NCI-H2196 (cell line): Measurements from ENCODE around the gene GEMIN4.
"Not testable (repeated sequence)": the region's sequence is repeated elsewhere in the genome, so short reads cannot be mapped to it uniquely, and the experiment has no call there.

ENCODE experiments used
- DNase-seq: peaks from one replicate; lab custom pipeline; 2025; ENCODE audit not compliant: unreplicated experiment; lab: John Stamatoyannopoulos, UW

GEMIN4 gene

GRCh38 chr17:781805-782731 lies 30.0 kb upstream of the GEMIN4 start, which contains the start of the genes GLOD4 and MRM3:
Gene GLOD4, minus strand, starts transcription at chr17:782280. Its CDS starts 25 bp downstream, at chr17:782255.
Gene MRM3, plus strand, starts transcription at chr17:782353. Its CDS starts 26 bp downstream, at chr17:782379.
- peak; percentile 63 for DNase-seq

DNA sequence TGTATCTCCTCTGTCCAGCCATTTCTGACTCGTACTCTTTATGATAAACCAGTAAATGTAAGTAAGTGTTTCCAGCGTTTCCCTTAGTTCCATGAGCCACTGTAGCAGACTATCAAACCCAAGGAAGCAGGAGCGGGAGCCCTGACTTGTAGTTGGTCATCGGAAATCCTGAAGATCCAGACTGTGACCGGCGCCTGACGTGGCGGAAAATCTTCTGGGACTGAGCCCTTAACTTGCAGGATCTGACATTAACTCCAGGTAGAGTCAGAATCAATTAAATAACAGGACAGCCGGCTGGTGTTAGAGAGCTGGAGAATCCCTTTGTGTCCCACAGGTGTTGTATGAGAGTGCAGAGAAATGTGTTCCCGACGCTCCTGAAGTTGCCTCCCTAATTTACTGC lies 26.0 kb upstream of the GEMIN4 start:
- DNase-seq: no peak

DNA sequence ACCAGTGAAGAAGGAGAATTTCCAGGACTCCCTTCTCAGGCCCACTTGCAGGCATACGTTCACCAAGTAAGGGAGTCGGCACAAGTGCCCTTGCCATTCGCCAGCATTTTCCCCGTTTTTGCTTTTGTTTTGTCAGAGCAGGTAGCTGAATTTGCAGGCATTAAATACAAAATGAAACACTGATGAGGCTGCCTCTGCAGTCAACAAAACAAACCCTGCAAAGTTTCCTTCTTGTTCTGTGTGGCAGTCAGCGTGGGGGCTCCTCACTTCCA lies 22.2 kb upstream of the GEMIN4 start:
- no peak for DNase-seq

DNA sequence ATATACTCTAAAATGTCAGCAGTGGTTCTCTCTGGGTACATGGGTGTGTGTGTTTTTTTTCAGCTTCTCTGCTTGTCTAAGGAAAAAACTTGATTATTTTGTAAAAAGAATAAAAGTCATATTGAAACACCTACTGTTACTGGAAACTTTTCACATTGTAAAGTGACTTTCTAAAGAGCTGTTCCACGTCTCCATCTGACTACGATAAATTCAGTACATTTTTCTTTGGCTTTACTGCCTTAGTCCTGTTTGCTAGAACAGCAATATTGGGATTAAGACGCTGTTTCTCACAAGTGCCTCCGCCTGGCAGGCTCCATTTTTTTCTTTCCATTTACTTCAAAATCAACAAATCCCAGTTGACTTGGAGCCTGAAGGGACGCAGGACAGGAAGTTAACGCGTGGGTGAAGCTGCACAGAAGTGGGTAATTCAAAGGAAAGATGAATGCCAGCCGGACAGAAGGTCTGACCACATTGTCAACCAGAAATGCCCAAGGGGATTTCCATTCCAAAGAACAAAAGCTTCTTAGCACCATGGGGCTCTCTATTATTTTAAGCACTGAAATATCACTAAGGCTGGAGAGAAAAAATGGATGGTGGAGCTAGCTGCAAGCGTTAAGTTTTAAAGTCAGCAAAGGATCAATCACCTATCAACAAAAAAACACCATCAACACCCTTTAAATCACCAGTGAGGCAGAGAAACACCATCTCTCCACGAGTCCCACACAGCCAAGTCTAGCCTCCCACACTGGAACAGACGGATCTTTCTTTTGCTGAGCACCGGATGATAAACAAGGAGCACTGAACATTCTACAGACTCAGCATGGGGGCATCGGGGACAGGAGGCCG lies 21.6 kb upstream of the GEMIN4 start:
- no peak for DNase-seq

DNA sequence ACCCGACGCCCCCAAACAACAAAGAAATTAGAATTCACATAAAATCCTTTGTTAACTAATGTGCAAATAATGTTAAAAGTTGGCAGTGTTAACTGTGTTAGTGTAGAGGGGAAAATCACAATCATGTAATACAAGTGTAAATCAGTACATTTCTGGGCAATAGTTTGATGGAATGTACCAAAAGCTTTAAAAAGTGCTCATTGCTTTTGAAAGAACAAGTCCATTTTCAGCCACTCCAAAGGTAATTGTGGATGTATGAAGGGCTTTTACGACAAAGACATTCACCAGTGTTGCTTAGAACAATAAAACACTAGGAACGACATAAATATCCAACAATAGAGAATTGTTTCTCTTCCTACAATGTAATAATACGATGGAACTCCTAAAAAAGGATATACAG lies 21.0 kb upstream of the GEMIN4 start:
- no peak for DNase-seq

- DNase-seq: no peak
These were observed 15.0 kb upstream of the GEMIN4 start for GRCh38 chr17:767076-767475.

DNA sequence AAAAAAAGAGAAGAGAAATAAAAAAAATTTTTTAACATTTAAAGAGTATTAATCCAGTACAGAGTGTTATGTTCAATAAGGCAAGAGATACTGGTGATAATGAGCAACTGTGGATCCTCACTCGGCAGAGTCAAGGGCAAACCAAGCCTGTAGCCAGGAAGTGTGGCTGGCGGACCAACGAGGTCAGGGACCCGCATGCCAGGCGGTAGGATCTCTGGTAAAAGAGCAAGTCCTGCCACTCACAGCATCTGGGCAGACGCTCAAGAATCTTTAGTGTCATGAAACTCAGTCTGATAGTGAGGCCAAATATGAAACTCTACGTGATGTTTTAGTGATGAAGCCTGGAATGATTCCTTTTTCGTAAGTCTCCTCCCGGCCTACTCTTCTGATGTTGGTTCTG lies 8.3 kb upstream of the GEMIN4 start:
- no peak for DNase-seq

DNA sequence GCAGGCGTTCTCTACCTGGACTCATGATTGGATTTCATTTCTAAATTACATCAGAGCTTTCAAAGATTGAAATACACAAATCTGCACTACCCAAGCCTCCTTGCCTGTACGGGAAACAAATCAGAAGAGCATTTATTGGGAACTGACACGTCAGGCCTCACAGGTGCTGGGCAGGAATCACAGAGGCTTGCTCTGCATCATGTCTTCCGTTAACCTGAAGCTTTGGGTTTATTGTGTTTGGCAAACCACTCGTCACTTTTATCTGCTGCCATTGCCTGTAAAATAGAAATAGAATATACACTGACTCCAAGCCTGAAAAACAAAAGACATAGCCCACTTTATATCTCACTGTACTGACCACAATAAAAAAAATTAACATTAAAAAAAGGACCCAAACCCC lies 7.9 kb upstream of the GEMIN4 start:
- DNase-seq: no peak

- DNase-seq: not testable (repeated sequence)
These were observed 4.0 kb upstream of the GEMIN4 start for GRCh38 chr17:756010-756567.

DNA sequence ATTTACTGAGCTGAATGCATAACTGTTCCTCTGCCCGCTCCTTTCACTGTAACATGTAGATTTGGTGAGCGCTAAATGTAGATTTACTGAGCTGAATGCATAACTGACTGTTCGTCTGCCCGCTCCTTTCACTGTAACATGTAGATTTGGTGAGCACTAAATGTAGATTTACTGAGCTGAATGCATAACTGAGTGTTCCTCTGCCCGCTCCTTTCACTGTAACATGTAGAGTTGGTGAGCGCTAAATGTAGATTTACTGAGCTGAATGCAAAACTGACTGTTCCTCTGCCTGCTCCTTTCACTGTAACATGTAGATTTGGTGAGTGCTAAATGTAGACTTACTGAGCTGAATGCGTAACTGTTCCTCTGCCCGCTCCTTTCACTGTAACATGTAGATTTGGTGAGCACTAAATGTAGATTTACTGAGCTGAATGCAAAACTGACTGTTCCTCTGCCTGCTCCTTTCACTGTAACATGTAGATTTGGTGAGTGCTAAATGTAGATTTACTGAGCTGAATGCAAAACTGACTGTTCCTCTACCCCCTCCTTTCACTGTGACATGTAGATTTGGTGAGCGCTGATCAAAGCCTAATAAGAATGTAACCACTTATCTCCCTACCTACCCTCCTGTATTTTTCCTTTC lies 3.4 kb upstream of the GEMIN4 start:
- DNase-seq: not testable (repeated sequence)

- no peak for DNase-seq
These were observed 1.4 kb upstream of the GEMIN4 start for GRCh38 chr17:753418-753817.

DNA sequence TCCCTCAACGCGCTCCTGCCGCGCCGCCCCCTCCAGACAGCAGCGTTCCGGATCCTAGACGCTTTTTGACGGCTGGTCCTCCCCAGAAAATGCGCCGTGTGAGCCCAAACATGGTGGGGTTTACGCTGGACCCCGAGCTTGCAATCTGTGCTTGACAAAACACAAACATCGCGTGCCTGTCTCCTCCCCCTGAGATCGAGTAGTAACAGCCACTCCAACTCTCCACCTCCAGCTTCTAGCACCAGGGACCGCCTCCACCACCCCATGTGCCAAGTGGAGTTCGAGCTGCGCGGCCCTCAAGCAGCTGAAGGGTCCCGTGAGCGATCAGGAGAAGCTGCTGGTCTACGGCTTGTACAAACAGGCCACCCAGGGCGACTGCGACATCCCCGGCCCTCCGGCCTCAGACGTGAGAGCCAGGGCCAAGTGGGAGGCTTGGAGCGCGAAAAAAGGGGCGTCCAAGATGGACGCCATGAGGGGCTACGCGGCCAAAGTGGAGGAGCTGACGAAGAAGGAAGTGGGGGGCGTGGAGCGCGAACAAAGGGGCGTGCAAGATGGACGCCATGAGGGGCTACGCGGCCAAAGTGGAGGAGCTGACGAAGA lies 656 bp upstream of the GEMIN4 start:
- DNase-seq: peak; percentile 8

DNA sequence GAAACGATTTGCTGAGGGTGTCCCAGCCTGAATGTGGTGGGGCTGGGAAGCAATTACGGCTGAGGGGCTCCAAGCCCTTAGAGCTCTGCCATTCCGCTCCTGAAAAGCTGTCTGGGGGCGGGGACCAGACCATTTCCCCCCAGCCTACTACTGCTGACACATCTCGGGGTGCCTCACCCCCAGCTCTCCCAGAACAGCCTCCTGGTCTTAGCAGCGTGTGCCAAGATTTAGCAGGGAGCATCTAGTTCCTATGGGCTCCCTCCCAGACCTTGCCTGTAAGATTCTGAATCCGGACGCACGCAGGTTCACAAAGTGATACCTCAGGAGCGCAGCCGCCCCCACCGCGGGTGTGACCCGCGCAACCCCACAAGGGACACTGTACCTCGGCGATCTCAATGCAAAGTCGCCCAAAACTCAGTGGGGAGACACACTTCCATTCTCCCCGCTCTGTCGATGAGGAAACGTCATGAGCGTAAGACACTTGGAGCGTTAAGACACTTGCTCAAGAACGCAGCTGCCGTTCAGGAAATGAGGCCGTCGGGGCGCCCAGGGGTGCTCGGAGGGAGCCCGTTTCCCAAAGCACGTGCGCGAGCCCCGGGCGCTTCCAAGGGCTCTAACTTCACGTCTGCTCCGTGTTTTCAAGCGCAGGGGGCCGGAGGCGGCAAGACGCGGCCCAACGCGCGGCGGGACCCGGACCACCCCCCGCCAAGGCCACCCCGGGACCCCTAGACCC lies 629 bp downstream of the GEMIN4 start:
- no peak for DNase-seq

DNA sequence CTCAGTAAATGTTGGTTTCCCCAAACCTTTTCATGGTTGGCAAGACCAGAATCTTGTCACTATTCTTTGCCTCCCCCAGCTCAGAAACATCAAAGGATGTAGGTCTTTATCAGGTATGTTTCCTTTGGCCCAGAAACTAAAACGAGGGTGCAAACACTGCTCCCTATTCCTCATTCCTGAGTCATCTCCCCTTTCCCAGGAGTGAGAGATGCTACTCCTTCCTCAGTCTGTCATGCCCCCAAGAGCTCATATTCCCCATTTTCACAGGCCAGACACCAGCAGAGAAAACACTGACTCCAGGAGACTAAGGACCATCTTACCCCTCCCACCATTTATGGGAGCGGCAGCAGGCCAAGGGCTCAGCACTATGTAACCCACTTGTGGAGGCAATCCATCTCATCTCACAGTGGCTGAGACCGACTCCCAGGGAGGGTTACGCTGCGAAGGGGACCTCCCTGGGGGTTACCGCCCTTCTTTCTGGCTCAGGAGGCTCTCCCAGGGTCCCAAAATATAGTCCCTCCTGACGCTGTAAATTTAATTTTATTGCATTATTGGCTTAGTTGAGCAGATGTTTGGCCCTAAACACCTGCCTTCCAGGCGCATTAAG lies 1.5 kb downstream of the GEMIN4 start:
- no peak for DNase-seq

DNA sequence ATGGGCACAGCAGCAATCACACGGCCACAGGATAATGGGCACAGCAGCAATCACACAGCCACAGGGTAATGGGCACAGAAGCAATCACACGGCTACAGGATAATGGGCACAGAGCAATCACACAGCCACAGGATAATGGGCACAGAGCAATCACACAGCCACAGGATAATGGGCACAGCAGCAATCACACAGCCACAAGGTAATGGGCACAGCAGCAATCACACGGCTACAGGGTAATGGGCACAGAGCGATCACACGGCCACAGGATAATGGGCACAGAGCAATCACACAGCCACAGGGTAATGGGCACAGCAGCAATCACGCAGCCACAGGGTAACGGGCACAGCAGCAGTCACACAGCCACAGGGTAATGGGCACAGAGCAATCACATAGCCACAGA lies 2.7 kb downstream of the GEMIN4 start:
- not testable (repeated sequence) for DNase-seq

DNA sequence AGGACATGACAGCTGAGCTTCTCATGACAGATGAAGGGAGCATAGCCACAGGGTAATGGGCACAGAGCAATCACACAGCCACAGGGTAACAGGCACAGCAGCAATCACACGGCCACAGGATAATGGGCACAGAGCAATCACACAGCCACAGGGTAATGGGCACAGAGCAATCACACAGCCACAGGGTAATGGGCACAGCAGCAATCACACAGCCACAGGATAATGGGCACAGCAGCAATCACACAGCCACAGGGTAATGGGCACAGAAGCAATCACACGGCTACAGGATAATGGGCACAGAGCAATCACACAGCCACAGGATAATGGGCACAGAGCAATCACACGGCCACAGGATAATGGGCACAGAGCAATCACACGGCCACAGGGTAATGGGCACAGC lies 3.5 kb downstream of the GEMIN4 start:
- DNase-seq: not testable (repeated sequence)

DNA sequence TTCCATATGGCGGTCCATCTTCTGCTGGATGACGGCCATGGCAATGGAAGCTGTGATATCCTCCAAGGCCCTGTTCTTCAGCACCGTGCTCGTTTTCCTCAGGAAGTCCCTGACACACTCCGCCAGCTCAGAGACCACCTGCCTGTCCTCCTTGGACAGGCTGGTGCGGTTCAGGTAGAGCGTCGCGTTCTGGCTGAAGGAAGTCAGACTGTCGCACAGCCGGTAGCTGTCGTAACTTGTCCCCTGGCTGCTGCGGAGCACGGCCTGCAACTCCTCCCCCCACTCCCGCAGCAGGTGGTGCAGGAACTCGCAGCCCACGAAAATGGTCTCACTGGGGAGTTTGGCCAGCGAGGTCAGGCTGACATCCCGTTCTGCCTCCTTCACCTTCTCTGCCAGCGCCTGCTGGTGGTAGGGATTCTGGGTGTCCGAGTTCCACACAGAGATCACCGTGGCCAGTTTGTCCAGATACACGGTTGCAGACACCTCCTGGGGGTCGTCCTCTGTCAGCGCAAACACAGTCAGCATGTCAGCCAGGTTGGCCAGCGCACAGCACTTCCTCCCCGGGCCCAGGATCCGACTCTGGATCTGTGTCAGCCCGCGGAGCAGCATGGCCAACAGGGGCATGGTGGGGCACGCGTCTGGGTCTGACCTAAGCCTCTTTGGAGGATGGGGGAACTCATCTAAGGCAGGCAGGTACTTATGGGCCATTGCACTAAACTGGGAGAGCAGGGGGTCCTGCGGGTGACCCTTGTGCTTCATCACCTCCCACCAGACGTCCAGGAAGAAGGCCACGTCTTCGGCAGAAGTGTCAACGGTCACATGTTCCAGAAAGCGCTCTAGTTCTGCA lies 5.1 kb downstream of the GEMIN4 start:
- no peak for DNase-seq

DNA sequence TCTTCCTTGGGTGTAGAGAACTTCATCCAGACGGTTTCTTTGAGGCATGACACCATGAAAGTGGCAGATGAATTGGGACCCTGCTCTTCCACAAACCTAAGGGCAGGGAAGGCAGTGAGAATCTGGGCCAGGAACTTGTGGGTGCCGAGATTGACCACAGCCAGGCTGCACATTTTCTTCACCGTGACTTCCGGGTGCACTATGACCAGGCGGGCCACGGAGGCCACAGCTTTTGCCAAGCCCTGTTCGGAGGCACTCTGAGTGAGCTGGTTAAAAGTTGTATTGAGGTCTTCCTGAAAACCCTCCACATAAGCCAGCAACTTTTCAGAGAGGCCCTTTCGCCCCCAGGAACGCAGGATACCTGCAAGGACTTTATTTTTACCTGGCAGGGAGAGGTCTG lies 5.9 kb downstream of the GEMIN4 start:
- no peak for DNase-seq

DNA sequence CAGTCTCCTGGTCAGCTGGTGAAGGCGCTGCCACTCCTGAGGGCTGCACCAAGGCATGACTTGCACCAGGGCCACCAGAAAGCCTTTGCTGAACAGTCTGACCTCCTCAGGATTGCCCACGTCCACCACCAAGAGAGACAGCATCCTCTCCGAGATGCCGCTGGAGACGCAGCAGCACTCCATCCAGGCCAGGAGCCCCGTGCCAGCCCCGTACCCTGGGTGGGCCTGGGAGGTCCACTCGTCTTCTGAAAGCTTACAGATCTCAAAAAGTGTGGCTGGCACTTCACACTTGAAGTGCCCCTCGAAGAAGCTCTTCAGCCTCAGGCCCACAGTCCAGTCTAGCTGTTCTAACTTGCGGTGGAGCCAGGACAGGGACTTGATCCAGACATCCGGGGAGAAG lies 6.7 kb downstream of the GEMIN4 start:
- no peak for DNase-seq
